Loucy (cell line): ENCODE results near the gene TMEM204.
A peak's percentile ranks its signal among the peaks of the same experiment; 100 is the strongest.

Experiments
- H2AFZ ChIP-seq: fragments of 200-600 bp; sonication (generic); 2 replicates; pipeline ENCODE4 v1.6.0; 2016; ENCODE audit warnings: antibody characterized with exemption, mild to moderate bottlenecking, low read length, moderate library complexity
- H3F3A ChIP-seq: fragments of 200-600 bp; 2 replicates; pipeline ENCODE4 v1.6.0; 2016; ENCODE audit warnings: antibody characterized with exemption, low read depth, mild to moderate bottlenecking
- H3K27me3 ChIP-seq: fragments of 200-600 bp; sonication (generic); 2 replicates; pipeline ENCODE4 v1.6.1; 2014; ENCODE audit warnings: low read length, mild to moderate bottlenecking; ENCODE audit not compliant: insufficient read depth, poor library complexity, severe bottlenecking
- H3K36me3 ChIP-seq: fragments of 200-600 bp; sonication (generic); 2 replicates; pipeline ENCODE4 v1.6.1; 2016; ENCODE audit warnings: low read length; ENCODE audit not compliant: insufficient read depth
- H3K4me1 ChIP-seq: fragments of 200-600 bp; sonication (generic); 2 replicates; pipeline ENCODE4 v1.5.1; 2014; ENCODE audit warnings: low read length, mild to moderate bottlenecking; ENCODE audit not compliant: insufficient read depth, poor library complexity, severe bottlenecking
- H3K4me2 ChIP-seq: fragments of 200-600 bp; sonication (generic); 2 replicates; pipeline ENCODE4 v1.6.0; 2014; ENCODE audit warnings: antibody characterized with exemption, low read length, low read depth, mild to moderate bottlenecking; ENCODE audit not compliant: poor library complexity, severe bottlenecking
- H3K4me3 ChIP-seq: fragments of 200-600 bp; sonication (generic); 2 replicates; pipeline ENCODE4 v1.5.1; 2014; ENCODE audit warnings: low read length, mild to moderate bottlenecking, mixed read lengths; ENCODE audit not compliant: poor library complexity, severe bottlenecking
- H3K79me2 ChIP-seq: fragments of 200-600 bp; sonication (generic); 2 replicates; pipeline ENCODE4 v1.6.1; 2014; ENCODE audit warnings: low read length; ENCODE audit not compliant: insufficient read depth
- H3K9ac ChIP-seq: fragments of 200-600 bp; sonication (generic); 2 replicates; pipeline ENCODE4 v1.6.0; 2014; ENCODE audit warnings: mild to moderate bottlenecking, low read depth, low read length, moderate library complexity; ENCODE audit not compliant: poor library complexity, severe bottlenecking
- H3K9me2 ChIP-seq: fragments of 200-600 bp; sonication (generic); replicated peaks from 2 replicates; pipeline ENCODE4 v1.6.1; 2016; ENCODE audit warnings: low read depth, low read length, mixed read lengths
- H3K9me3 ChIP-seq: fragments of 200-600 bp; sonication (generic); 2 replicates; pipeline ENCODE4 v1.6.1; 2014; ENCODE audit warnings: mild to moderate bottlenecking, antibody characterized with exemption, low read length, low read depth; ENCODE audit not compliant: insufficient read depth
- H4K20me1 ChIP-seq: fragments of 200-600 bp; sonication (generic); 2 replicates; pipeline ENCODE4 v1.6.0; 2014; ENCODE audit warnings: antibody characterized with exemption, low read length, mild to moderate bottlenecking; ENCODE audit not compliant: insufficient read depth, poor library complexity, severe bottlenecking
- EZH2phosphoT487 ChIP-seq: fragments of 200-600 bp; IDR thresholded peaks from 2 replicates; pipeline ENCODE4 v1.6.1; 2018; ENCODE audit warnings: antibody characterized with exemption, mild to moderate bottlenecking, moderate library complexity, borderline replicate concordance
- TF ChIP-seq, protein P1 (sequence below): fragments of 200-600 bp; sonication (generic); conservative IDR thresholded peaks from 2 replicates; pipeline ENCODE4 v1.5.1; 2014; ENCODE audit warnings: mild to moderate bottlenecking, antibody characterized with exemption, low read length

The TMEM204 gene

DNA sequence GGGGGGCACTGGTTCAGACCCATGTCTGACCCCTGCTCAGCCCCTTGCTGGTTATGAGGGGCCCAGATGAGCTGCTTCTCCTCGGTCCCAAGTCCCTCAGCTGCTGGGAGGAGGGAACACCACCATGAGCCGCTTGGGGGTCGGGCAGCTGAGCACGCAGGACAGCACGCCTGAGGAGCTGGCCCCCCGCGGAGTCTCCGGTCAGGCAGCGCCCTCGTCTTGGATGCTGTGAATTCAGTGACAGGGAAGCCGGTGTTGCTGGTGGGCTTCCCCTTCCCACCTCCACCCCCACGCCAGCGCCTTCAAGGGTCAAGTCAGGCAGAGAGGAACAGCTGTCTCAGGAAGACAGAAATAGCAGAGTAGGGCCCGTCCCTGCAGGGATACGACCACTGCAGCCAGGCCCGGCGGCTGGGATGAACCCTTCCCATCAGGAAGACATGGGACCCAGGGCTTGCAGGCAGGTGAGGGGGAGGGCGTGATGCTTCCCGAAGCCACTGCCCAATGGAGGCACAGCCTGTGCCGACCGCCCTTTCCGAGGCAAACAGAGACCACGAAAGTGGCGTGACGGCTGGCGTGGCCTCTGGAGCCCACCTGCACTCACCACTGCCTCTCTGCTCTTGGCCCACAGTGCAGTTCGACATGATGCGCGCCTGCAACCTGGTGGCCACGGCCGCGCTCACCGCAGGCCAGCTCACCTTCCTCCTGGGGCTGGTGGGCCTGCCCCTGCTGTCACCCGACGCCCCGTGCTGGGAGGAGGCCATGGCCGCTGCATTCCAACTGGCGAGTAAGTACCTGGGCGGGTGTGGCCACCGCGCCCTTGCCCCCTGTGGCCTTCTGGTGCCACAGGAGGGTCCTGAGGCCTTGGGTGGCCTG, 8.1 kb downstream of the TMEM204 start:
- no peak overlapping the region for H3K9ac ChIP-seq
- TF ChIP-seq, protein P1, sequence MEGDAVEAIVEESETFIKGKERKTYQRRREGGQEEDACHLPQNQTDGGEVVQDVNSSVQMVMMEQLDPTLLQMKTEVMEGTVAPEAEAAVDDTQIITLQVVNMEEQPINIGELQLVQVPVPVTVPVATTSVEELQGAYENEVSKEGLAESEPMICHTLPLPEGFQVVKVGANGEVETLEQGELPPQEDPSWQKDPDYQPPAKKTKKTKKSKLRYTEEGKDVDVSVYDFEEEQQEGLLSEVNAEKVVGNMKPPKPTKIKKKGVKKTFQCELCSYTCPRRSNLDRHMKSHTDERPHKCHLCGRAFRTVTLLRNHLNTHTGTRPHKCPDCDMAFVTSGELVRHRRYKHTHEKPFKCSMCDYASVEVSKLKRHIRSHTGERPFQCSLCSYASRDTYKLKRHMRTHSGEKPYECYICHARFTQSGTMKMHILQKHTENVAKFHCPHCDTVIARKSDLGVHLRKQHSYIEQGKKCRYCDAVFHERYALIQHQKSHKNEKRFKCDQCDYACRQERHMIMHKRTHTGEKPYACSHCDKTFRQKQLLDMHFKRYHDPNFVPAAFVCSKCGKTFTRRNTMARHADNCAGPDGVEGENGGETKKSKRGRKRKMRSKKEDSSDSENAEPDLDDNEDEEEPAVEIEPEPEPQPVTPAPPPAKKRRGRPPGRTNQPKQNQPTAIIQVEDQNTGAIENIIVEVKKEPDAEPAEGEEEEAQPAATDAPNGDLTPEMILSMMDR = no peak
- no peak for TF ChIP-seq EZH2phosphoT487
- no peak overlapping the region for H3K4me2 ChIP-seq
- peaks cover 39% of the 10 kb centered on the region for H3K4me1 ChIP-seq
- no peaks in the 10 kb centered on the region for H3K9me2 ChIP-seq
- H3K9me3 ChIP-seq = no peaks in the 10 kb centered on the region
- H4K20me1 ChIP-seq = no peaks in the 10 kb centered on the region
- no peak overlapping the region for H3K4me3 ChIP-seq
- H3K36me3 ChIP-seq = no peaks in the 10 kb centered on the region
- H3K27me3 ChIP-seq = no peaks in the 10 kb centered on the region
- no peaks in the 10 kb centered on the region for H3K79me2 ChIP-seq
- no peak overlapping the region for H2AFZ ChIP-seq
- H3F3A ChIP-seq = no peaks in the 10 kb centered on the region

DNA sequence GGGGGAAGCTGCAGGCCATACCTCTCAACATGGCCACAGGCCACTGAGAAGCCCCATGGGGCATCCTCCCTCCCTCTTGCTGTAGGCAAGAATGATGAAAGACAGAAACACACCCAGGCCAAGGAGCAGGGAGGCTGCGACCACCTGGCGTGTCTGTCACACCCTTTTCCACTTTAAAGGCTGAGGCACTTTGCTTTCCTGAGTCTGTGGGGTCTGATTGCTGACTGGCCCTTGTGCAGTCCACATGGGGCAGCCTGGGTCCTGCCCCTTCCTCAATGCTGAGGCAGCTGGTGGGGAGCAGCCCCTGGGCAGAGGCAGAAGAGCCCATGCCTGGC, 8.7 kb downstream of the TMEM204 start:
- H3K27me3 ChIP-seq = no peaks in the 10 kb centered on the region
- TF ChIP-seq, protein P1 = no peak
- no peak for TF ChIP-seq EZH2phosphoT487
- H3K9me2 ChIP-seq = no peaks in the 10 kb centered on the region
- no peaks in the 10 kb centered on the region for H3F3A ChIP-seq
- H3K4me1 ChIP-seq = peaks cover 39% of the 10 kb centered on the region
- no peaks in the 10 kb centered on the region for H3K36me3 ChIP-seq
- no peak overlapping the region for H3K9ac ChIP-seq
- H4K20me1 ChIP-seq = no peaks in the 10 kb centered on the region
- H3K4me2 ChIP-seq = no peak overlapping the region
- H3K79me2 ChIP-seq = no peaks in the 10 kb centered on the region
- no peaks in the 10 kb centered on the region for H3K9me3 ChIP-seq
- no peak overlapping the region for H3K4me3 ChIP-seq
- no peak overlapping the region for H2AFZ ChIP-seq

DNA sequence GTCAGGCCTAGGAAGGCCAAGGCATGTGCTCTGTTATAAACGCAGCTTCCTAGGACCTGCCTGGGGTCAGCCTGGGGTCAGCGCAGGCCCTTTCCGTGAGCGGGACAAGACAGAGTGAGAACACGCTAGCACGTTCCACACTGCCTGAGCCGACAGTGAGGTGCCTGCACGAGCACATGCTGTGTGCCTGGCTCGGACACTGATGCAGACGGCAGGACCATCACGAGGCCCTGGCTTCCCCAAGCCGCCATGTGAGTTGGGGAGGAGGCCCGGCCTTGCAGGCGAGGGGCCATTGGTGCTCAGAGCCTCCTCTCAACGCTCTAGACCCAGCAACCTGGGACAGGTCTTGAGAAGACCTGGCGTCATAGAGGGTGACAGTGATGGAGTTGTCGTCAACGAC, 9.1 kb downstream of the TMEM204 start:
- H3K9me3 ChIP-seq = no peaks in the 10 kb centered on the region
- no peaks in the 10 kb centered on the region for H3F3A ChIP-seq
- no peak overlapping the region for H3K4me3 ChIP-seq
- TF ChIP-seq, protein P1 = no peak
- TF ChIP-seq EZH2phosphoT487 = no peak
- H3K9ac ChIP-seq = no peak overlapping the region
- no peaks in the 10 kb centered on the region for H3K79me2 ChIP-seq
- H3K4me2 ChIP-seq = peak overlapping the region; percentile 54
- peaks cover 38% of the 10 kb centered on the region for H3K4me1 ChIP-seq
- no peak overlapping the region for H2AFZ ChIP-seq
- no peaks in the 10 kb centered on the region for H4K20me1 ChIP-seq
- no peaks in the 10 kb centered on the region for H3K9me2 ChIP-seq
- H3K36me3 ChIP-seq = no peaks in the 10 kb centered on the region
- H3K27me3 ChIP-seq = no peaks in the 10 kb centered on the region
